ENCODE data around the gene NSUN6.

GRCh38 chr10:18647151-18647550 is 4.2 kb downstream of the NSUN6 start:
- TF ChIP-seq CTCF (IDR thresholded peaks at IDR 0.05) = no peak
- no peak for TF ChIP-seq POLR2A (IDR thresholded peaks at IDR 0.05)

Data from heart left ventricle (tissue), 13 donors.